Activated CD4-positive, alpha-beta T cell treated with anti-CD3 and anti-CD28 coated beads for 36 hours (primary cell): Measurements from ENCODE around the gene UPF2. TPM values are rescaled to one million over a fixed set of nuclear protein-coding genes. Genes with fewer than 3 reads are reported as not detected.
A peak's percentile ranks its signal among the peaks of the same experiment; 100 is the strongest.
"Not testable (repeated sequence)": the region's sequence is repeated elsewhere in the genome, so short reads cannot be mapped to it uniquely, and the experiment has no call there.

ENCODE experiments used
- ATAC-seq: fragments of 200-7000 bp; cut with Tn5 transposase; one replicate; pipeline ENCODE4 v1.10.0; 2021; ENCODE audit warnings: mild to moderate bottlenecking, moderate library complexity
- CTCF ChIA-PET: fragments of 350-600 bp; sonication (Branson Sonifier 250); formaldehyde crosslinking; loops from one replicate; lab custom pipeline; 2021; ENCODE audit warnings: antibody characterized with exemption; lab: Charles Lee
- POLR2A ChIA-PET: fragments of 350-600 bp; sonication (Branson Sonifier 250); formaldehyde crosslinking; loops from one replicate; lab custom pipeline; 2021; ENCODE audit warnings: antibody characterized with exemption, inconsistent platforms; lab: Charles Lee
- DNase-seq: peaks from one replicate; pipeline ENCODE4 v3.0.0-alpha.2; 2020
- H3K27ac Mint-ChIP-seq: one replicate; pipeline ENCODE4 v1.8.0; 2021; ENCODE audit warnings: mixed read lengths
- H3K27me3 Mint-ChIP-seq: one replicate; pipeline ENCODE4 v1.8.0; 2021; ENCODE audit warnings: mixed read lengths
- H3K36me3 Mint-ChIP-seq: one replicate; pipeline ENCODE4 v1.8.0; 2021; ENCODE audit warnings: low read depth, mixed read lengths
- H3K4me1 Mint-ChIP-seq: one replicate; pipeline ENCODE4 v1.8.0; 2021; ENCODE audit warnings: mixed read lengths
- H3K4me3 Mint-ChIP-seq: one replicate; pipeline ENCODE4 v1.8.0; 2021; ENCODE audit warnings: mild to moderate bottlenecking, moderate library complexity, mixed read lengths
- H3K9me3 Mint-ChIP-seq: one replicate; pipeline ENCODE4 v1.8.0; 2021; ENCODE audit warnings: low read depth, mixed read lengths
- intact Hi-C, 2 experiments: fragments of 100-400 bp; cut with DNase I in 1 of 2; cut with micrococcal nuclease in 1 of 2; formaldehyde crosslinking; loops; one replicate each; pipeline versions ENCODE4 v1.14.2 to v1.15.1; 2022 to 2024; cut with DNase I, micrococcal nuclease
- total RNA-seq, 2 experiments: library from RNA; stranded (reverse); gene quantifications; one replicate each; pipeline ENCODE4 v1.2.3, GENCODE V29; 2021

Gene UPF2
- total RNA-seq, 2 experiments from 2014 or later: 34.2 to 46.8 TPM

GRCh38 chr10:12013391-12013790, 29.2 kb downstream of the UPF2 start:
- intact Hi-C loops, H3K9me3 Mint-ChIP-seq, ATAC-seq, H3K4me3 Mint-ChIP-seq, H3K27ac Mint-ChIP-seq, H3K27me3 Mint-ChIP-seq, POLR2A ChIA-PET, DNase-seq, H3K4me1 Mint-ChIP-seq: not testable (repeated sequence)
- H3K36me3 Mint-ChIP-seq: peaks cover 47% of the 10 kb centered on the region
- CTCF ChIA-PET: interaction anchor here (0.7 to 1.6 kb wide), 2 partner anchors 27 to 57 kb away, joined by 4 to 6 read pairs; no protein-coding TSS in a partner anchor

- Mint-ChIP-seq H3K36me3 (peaks cover 54% of the 10 kb centered on the region), H3K4me3 (no peak overlapping the region), H3K4me1 (peaks cover 2% of the 10 kb centered on the region), H3K9me3 (peaks cover 5% of the 10 kb centered on the region), H3K27ac (no peak overlapping the region), H3K27me3 (no peaks in the 10 kb centered on the region)
- ATAC-seq: no peak
- CTCF ChIA-PET: interaction anchor here (0.8 to 2.0 kb wide), 3 partner anchors 9 to 21 kb away, joined by 3 to 4 read pairs (median 3); no protein-coding TSS in a partner anchor
- intact Hi-C loops: no loop called here
- POLR2A ChIA-PET: no interaction called here
- no peak for DNase-seq
Observed at GRCh38 chr10:12010353-12010752, 32.3 kb downstream of the UPF2 start.

DNA sequence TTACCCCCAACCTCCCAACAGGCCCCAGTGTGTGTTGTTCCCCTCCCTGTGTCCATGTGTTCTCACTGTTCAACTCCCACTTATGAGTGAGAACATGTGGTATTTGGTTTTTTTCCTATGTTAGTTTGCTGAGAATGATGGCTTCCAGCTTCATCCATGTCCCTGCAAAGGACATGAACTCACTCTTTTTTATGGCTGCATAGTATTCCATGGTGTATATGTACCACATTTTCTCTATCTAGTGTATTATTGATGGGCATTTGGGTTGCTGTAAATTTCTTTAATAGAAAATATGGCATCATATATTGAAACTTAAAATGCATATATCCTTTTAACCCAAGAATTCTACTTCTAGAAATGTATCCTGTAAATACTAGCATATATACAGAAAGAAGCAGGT, 33.8 kb downstream of the UPF2 start:
- CTCF ChIA-PET: interaction anchor here (0.7 to 1.0 kb wide), 2 partner anchors 13 to 47 kb away, joined by 3 read pairs; no protein-coding TSS in a partner anchor
- H3K9me3 Mint-ChIP-seq, H3K4me3 Mint-ChIP-seq, H3K27ac Mint-ChIP-seq, H3K4me1 Mint-ChIP-seq, DNase-seq, ATAC-seq, POLR2A ChIA-PET, intact Hi-C loops, H3K27me3 Mint-ChIP-seq: not testable (repeated sequence)
- peaks cover 61% of the 10 kb centered on the region for H3K36me3 Mint-ChIP-seq

- Mint-ChIP-seq H3K27me3 (no peaks in the 10 kb centered on the region), H3K9me3 (peaks cover 5% of the 10 kb centered on the region), H3K4me3 (no peak overlapping the region), H3K36me3 (peaks cover 68% of the 10 kb centered on the region), H3K4me1 (peaks cover 10% of the 10 kb centered on the region), H3K27ac (no peak overlapping the region)
- ATAC-seq (no peak), DNase-seq (no peak)
- intact Hi-C loops: no loop called here
- ChIA-PET POLR2A (no interaction called here), CTCF (interaction anchor here (0.7 to 1.5 kb wide), 2 partner anchors 20 to 222 kb away, joined by 3 to 8 read pairs; no protein-coding TSS in a partner anchor)
Observed at GRCh38 chr10:12006671-12007070, 35.9 kb downstream of the UPF2 start.

- ChIA-PET CTCF (interaction anchor here (0.7 to 1.0 kb wide), 3 partner anchors 9 to 179 kb away, joined by 3 to 4 read pairs (median 3); no protein-coding TSS in a partner anchor), POLR2A (no interaction called here)
- DNase-seq (no peak), ATAC-seq (no peak)
- peak overlapping the region; percentile 63 for H3K27ac Mint-ChIP-seq
- H3K9me3 Mint-ChIP-seq: no peaks in the 10 kb centered on the region
- no peaks in the 10 kb centered on the region for H3K27me3 Mint-ChIP-seq
- peaks cover 7% of the 10 kb centered on the region for H3K4me1 Mint-ChIP-seq
- peaks cover 41% of the 10 kb centered on the region for H3K36me3 Mint-ChIP-seq
- H3K4me3 Mint-ChIP-seq: no peak overlapping the region
- intact Hi-C loops: no loop called here
Observed at GRCh38 chr10:11993834-11994468, 48.7 kb downstream of the UPF2 start.

- CTCF ChIA-PET: interaction anchor here (0.8 to 1.7 kb wide), 5 partner anchors 9 to 243 kb away, joined by 3 to 8 read pairs (median 3); no protein-coding TSS in a partner anchor
- ATAC-seq (no peak), DNase-seq (no peak)
- Mint-ChIP-seq H3K4me1 (peaks cover 9% of the 10 kb centered on the region), H3K36me3 (peaks cover 21% of the 10 kb centered on the region), H3K27me3 (no peaks in the 10 kb centered on the region), H3K4me3 (no peak overlapping the region), H3K9me3 (no peaks in the 10 kb centered on the region), H3K27ac (no peak overlapping the region)
- POLR2A ChIA-PET: no interaction called here
- intact Hi-C loops: loop anchor here in 1 of 2 experiments (10.0 kb wide), 1 partner anchor 474 kb away; no protein-coding TSS in a partner anchor
Observed at GRCh38 chr10:11988924-11989323, 53.7 kb downstream of the UPF2 start.

- ChIA-PET CTCF (interaction anchor here (0.6 to 3.2 kb wide), 29 partner anchors 9 to 498 kb away, joined by 3 to 26 read pairs (median 4); partner anchors contain the start of genes CDC123 and NUDT5), POLR2A (interaction anchor here (0.6 kb wide), 1 partner anchor 192 kb away, joined by 3 read pairs; no protein-coding TSS in a partner anchor)
- H3K27me3 Mint-ChIP-seq: no peaks in the 10 kb centered on the region
- intact Hi-C loops: loop anchor here (1.0 to 10.0 kb wide), 4 partner anchors 203 to 472 kb away; no protein-coding TSS in a partner anchor
- ATAC-seq (peak; percentile 66), DNase-seq (peak; percentile 88)
- H3K4me1 Mint-ChIP-seq: peaks cover 7% of the 10 kb centered on the region
- peaks cover 22% of the 10 kb centered on the region for H3K36me3 Mint-ChIP-seq
- H3K9me3 Mint-ChIP-seq: no peaks in the 10 kb centered on the region
- H3K27ac Mint-ChIP-seq: peak overlapping the region; percentile 69
- no peak overlapping the region for H3K4me3 Mint-ChIP-seq
Observed at GRCh38 chr10:11986593-11987216, 55.9 kb downstream of the UPF2 start.

GRCh38 chr10:11982253-11982652, 60.4 kb downstream of the UPF2 start:
- H3K27ac Mint-ChIP-seq: no peak overlapping the region
- intact Hi-C loops: loop anchor here in 1 of 2 experiments (10.0 kb wide), 1 partner anchor 467 kb away; no protein-coding TSS in a partner anchor
- CTCF ChIA-PET: interaction anchor here (0.6 to 1.0 kb wide), 2 partner anchors 45 to 199 kb away, joined by 3 read pairs; no protein-coding TSS in a partner anchor
- DNase-seq (no peak), ATAC-seq (no peak)
- no peaks in the 10 kb centered on the region for H3K9me3 Mint-ChIP-seq
- H3K27me3 Mint-ChIP-seq: no peaks in the 10 kb centered on the region
- no peak overlapping the region for H3K4me3 Mint-ChIP-seq
- POLR2A ChIA-PET: no interaction called here
- H3K4me1 Mint-ChIP-seq: peaks cover 7% of the 10 kb centered on the region
- H3K36me3 Mint-ChIP-seq: peaks cover 35% of the 10 kb centered on the region

- ChIA-PET CTCF (interaction anchor here (0.9 to 1.8 kb wide), 4 partner anchors 11 to 735 kb away, joined by 3 to 14 read pairs (median 4); no protein-coding TSS in a partner anchor), POLR2A (no interaction called here)
- peaks cover 50% of the 10 kb centered on the region for H3K36me3 Mint-ChIP-seq
- H3K9me3 Mint-ChIP-seq: peaks cover 7% of the 10 kb centered on the region
- no peaks in the 10 kb centered on the region for H3K27me3 Mint-ChIP-seq
- no peak for ATAC-seq
- H3K4me1 Mint-ChIP-seq: no peaks in the 10 kb centered on the region
- intact Hi-C loops: no loop called here
- DNase-seq: no peak
- H3K4me3 Mint-ChIP-seq: no peak overlapping the region
- no peak overlapping the region for H3K27ac Mint-ChIP-seq
Observed at GRCh38 chr10:11975795-11976194, 66.8 kb downstream of the UPF2 start.

DNA sequence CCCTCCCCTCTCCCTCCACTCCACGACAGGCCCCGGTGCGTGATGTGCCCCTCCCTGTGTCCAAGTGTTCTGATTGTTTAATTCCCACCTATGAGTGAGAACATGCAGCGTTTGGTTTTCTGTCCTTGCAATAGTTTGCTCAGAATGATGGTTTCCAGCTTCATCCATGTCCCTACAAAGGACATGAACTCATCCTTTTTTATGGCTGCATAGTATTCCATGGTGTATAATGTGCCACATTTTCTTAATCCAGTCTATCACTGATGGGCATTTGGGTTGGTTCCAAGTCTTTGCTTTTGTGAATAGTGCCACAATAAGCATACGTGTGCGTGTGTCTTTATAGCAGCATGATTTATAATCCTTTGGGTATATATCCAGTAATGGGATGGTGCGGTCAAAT, 70.1 kb downstream of the UPF2 start:
- H3K27me3 Mint-ChIP-seq, H3K27ac Mint-ChIP-seq, POLR2A ChIA-PET, intact Hi-C loops, ATAC-seq, H3K4me1 Mint-ChIP-seq, H3K9me3 Mint-ChIP-seq, H3K4me3 Mint-ChIP-seq, CTCF ChIA-PET, DNase-seq: not testable (repeated sequence)
- peaks cover 39% of the 10 kb centered on the region for H3K36me3 Mint-ChIP-seq

GRCh38 chr10:11962176-11962575, 80.4 kb downstream of the UPF2 start:
- intact Hi-C loops: no loop called here
- ChIA-PET POLR2A (interaction anchor here (0.6 kb wide), 1 partner anchor 76 kb away, joined by 3 read pairs; no protein-coding TSS in a partner anchor), CTCF (interaction anchor here (1.0 to 2.1 kb wide), 2 partner anchors 14 to 24 kb away, joined by 3 to 6 read pairs; no protein-coding TSS in a partner anchor)
- no peak overlapping the region for H3K4me3 Mint-ChIP-seq
- H3K36me3 Mint-ChIP-seq: peaks cover 56% of the 10 kb centered on the region
- H3K9me3 Mint-ChIP-seq: no peaks in the 10 kb centered on the region
- no peaks in the 10 kb centered on the region for H3K27me3 Mint-ChIP-seq
- no peak for ATAC-seq
- no peak for DNase-seq
- H3K27ac Mint-ChIP-seq: peak overlapping the region; percentile 18
- H3K4me1 Mint-ChIP-seq: no peaks in the 10 kb centered on the region
